ENCODE measurements around the gene YIPF2. TPM values are rescaled to one million over a fixed set of nuclear protein-coding genes. Genes with fewer than 3 reads are reported as not detected.
A peak's percentile ranks its signal among the peaks of the same experiment; 100 is the strongest.

Gene YIPF2
- total and polyA plus RNA-seq, 8 donors = 31.9 to 77.6 (median 37.1) TPM

DNA sequence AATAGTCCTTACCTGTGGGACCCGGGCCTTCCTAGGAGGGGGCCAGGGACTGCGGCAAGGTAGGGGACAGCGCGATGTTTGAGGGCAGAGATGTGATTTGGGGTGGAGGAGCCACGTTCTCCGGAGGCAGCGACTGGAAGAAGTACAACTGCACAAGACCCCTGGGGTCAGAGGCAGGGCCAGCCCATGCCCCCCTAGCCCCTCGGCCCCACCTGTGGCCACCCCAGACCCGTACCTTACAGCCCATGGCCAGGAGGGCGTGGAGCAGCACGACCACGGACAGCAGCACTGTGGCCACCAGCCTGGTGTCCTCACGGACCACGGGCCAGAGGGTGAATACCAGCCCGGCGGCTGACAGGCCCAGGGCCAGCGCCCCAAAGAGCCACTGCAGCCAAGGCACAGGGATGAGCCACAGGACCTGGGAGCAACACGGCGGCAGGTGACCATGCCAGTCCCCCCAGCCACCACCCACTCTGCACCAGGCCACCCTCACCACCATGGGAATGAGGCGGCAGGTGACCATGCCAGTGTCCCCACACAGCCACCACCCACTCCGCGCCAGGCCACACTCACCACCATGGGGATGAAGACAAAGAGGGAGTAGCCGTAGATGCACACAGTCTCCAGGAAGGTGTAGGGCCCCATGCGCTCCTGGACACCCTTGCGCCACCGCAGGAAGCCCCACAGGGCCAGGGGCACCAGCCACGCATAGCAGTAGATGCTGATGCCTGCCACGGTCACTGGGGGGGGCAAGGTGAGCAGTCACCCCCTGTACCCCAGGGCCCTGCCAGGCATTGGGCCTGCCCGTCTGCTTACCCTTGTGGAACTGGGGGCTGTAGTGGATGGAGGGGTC is 5.0 kb downstream of the YIPF2 start:
- TF ChIP-seq, protein P1, sequence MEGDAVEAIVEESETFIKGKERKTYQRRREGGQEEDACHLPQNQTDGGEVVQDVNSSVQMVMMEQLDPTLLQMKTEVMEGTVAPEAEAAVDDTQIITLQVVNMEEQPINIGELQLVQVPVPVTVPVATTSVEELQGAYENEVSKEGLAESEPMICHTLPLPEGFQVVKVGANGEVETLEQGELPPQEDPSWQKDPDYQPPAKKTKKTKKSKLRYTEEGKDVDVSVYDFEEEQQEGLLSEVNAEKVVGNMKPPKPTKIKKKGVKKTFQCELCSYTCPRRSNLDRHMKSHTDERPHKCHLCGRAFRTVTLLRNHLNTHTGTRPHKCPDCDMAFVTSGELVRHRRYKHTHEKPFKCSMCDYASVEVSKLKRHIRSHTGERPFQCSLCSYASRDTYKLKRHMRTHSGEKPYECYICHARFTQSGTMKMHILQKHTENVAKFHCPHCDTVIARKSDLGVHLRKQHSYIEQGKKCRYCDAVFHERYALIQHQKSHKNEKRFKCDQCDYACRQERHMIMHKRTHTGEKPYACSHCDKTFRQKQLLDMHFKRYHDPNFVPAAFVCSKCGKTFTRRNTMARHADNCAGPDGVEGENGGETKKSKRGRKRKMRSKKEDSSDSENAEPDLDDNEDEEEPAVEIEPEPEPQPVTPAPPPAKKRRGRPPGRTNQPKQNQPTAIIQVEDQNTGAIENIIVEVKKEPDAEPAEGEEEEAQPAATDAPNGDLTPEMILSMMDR (IDR thresholded peaks at IDR 0.05) = no peak
- Histone ChIP-seq H3K36me3 (peaks cover 0 to 71% of the 10 kb centered on the region in 2 donors), H3K4me3 (no peak overlapping the region), H3K4me1 (peaks cover 5 to 14% of the 10 kb centered on the region in 2 donors), H3K27me3 (no peaks in the 10 kb centered on the region), H3K9me3 (no peaks in the 10 kb centered on the region), H3K27ac (no peak overlapping the region)
- intact Hi-C loops (cut with DNase I) = no loop called here
- DNase-seq = peak in 1 of 4 donors; percentile 63
- ATAC-seq = no peak

DNA sequence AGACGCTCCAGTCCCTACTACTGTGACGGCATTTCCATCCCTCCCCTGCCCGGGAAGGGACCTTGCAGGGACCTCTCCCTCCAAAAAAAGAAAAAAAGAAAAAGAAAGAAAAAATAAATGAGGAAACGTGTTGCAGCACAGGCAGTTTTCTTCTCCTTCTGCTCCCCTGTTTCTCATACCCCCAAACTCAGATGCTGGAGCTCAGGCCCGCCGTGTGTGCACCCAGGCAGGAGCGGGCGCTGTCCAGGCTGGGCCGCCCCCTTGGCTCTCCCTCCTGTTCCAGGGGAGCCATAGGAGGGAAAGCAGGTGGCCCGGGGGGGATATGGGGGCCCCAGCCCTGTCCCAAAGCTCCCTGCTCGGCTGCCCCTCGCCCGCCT is 5.8 kb downstream of the YIPF2 start:
- H3K36me3 ChIP-seq = peaks cover 0 to 78% of the 10 kb centered on the region in 2 donors
- DNase-seq (peak in 1 of 4 donors; percentile 52), ATAC-seq (no peak)
- no peak overlapping the region for H3K4me3 ChIP-seq
- TF ChIP-seq, protein P1 (IDR thresholded peaks at IDR 0.05) = no peak
- no peaks in the 10 kb centered on the region for H3K9me3 ChIP-seq
- H3K4me1 ChIP-seq = peaks cover 2 to 9% of the 10 kb centered on the region in 2 donors
- H3K27ac ChIP-seq = no peak overlapping the region
- H3K27me3 ChIP-seq = no peaks in the 10 kb centered on the region
- intact Hi-C loops (cut with DNase I) = no loop called here

DNA sequence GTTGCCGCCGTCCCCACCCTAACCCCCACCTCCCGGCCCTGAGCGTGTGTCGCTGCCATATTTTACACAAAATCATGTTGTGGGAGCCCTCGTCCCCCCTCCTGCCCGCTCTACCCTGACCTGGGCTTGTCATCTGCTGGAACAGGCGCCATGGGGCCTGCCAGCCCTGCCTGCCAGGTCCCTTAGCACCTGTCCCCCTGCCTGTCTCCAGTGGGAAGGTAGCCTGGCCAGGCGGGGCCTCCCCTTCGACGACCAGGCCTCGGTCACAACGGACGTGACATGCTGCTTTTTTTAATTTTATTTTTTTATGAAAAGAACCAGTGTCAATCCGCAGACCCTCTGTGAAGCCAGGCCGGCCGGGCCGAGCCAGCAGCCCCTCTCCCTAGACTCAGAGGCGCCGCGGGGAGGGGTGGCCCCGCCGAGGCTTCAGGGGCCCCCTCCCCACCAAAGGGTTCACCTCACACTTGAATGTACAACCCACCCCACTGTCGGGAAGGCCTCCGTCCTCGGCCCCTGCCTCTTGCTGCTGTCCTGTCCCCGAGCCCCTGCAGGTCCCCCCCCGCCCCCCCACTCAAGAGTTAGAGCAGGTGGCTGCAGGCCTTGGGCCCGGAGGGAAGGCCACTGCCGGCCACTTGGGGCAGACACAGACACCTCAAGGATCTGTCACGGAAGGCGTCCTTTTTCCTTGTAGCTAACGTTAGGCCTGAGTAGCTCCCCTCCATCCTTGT is 6.4 kb downstream of the YIPF2 start:
- Histone ChIP-seq H3K36me3 (peaks cover 0 to 78% of the 10 kb centered on the region in 2 donors), H3K27me3 (no peaks in the 10 kb centered on the region), H3K27ac (no peak overlapping the region), H3K9me3 (no peaks in the 10 kb centered on the region), H3K4me1 (peaks cover 0 to 3% of the 10 kb centered on the region in 2 donors), H3K4me3 (no peak overlapping the region)
- DNase-seq = peak in 1 of 4 donors; percentile 71
- no peak for ATAC-seq
- intact Hi-C loops (cut with DNase I) = no loop called here
- TF ChIP-seq, protein P1 (IDR thresholded peaks at IDR 0.05) = no peak

DNA sequence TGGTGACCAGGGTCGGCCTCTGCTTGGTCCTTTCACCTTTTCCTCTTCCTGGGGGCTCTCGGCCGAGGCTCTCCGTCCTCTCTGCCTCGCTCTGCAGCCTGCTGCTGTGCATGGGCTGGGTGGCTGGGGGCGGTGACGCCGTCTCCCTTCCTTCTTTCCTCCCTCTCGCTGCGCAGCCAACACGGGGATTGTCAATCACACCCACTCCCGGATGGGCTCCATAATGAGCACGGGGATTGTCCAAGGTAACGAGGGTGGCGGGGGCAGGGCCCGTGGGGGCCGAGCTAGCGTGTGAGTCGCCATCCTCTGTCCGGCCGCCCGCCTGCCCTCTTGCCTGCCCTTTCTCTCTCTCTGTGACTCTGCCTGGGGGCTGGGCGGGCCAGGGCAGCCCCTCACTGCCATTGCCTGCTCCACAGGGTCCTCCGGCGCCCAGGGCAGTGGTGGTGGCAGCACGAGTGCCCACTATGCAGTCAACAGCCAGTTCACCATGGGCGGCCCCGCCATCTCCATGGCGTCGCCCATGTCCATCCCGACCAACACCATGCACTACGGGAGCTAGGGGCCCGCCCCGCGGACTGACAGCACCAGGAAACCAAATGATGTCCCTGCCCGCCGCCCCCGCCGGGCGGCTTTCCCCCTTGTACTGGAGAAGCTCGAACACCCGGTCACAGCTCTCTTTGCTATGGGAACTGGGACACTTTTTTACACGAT is 7.1 kb downstream of the YIPF2 start:
- no peaks in the 10 kb centered on the region for H3K9me3 ChIP-seq
- H3K4me3 ChIP-seq = no peak overlapping the region
- TF ChIP-seq, protein P1 (IDR thresholded peaks at IDR 0.05) = no peak
- peaks cover 0 to 2% of the 10 kb centered on the region in 2 donors for H3K4me1 ChIP-seq
- no peaks in the 10 kb centered on the region for H3K27me3 ChIP-seq
- no peak for ATAC-seq
- DNase-seq = no peak
- no peak overlapping the region for H3K27ac ChIP-seq
- H3K36me3 ChIP-seq = peaks cover 0 to 83% of the 10 kb centered on the region in 2 donors
- intact Hi-C loops (cut with DNase I) = no loop called here
